ENCODE results near the gene CTSA.

CTSA gene

GRCh38 chr20:45888681-45889080, 2.5 kb upstream of the CTSA start:
- no peak overlapping the region for H3K4me3 ChIP-seq
- no peak for TF ChIP-seq CTCF (IDR thresholded peaks at IDR 0.05)
- H3K27ac ChIP-seq, result no peak overlapping the region
- DNase-seq (ENCODE audit: low spot score), result no peak

DNA sequence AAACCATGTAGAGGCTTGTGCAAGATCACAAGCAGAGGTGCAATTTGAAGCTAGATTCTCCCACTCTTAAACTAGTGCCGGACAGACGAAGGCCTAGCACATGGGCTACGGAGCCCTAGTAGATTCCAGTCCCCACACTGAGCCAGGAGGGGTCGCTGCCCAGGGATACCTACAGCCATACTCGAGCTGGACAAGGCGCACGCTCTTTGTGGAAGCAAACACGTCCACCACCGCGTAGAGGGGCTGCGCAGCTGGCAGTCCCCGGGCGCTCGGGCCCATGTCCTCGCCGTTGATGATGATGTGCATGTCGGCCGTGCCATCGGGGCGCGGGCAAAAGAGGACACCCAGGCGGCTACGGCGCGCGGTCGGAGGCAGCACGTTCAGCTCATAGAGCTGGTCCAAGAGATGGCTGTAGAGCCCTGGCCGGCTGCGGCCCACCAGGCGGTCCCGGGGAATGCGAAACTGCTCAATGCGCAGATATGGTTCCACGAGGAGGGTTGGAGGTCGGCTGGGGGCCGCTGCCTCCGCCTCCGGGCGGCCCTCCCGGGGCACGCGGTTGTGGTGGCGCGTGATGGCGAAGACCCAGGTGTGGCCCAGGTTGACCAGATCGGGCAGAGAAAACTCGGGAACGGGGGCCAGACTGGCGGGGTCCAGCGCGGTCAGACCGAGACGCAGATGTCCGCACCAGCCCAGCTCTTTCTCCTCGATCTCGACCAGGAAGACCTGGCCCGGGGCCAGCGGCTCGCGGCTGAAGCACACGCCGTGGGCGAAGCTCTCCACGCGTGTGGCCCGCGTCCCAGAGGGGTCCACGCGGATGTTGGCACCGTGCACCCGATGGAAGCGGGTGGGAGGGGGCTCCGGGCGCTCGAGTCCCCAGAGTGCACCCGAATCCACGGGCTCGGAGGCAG, 804 bp upstream of the CTSA start:
- Histone ChIP-seq H3K27ac (peak overlapping the region; percentile 71 to 96), H3K4me3 (peak overlapping the region; percentile 95)
- TF ChIP-seq CTCF (IDR thresholded peaks at IDR 0.05), result peak; percentile 62
- DNase-seq (ENCODE audit: low spot score), result no peak

- no peak overlapping the region for H3K27ac ChIP-seq
- no peak for TF ChIP-seq CTCF (IDR thresholded peaks at IDR 0.05)
- DNase-seq (ENCODE audit: low spot score), result no peak
These were observed 1.1 kb downstream of the CTSA start for GRCh38 chr20:45892049-45892825.

GRCh38 chr20:45892828-45893500, 1.8 kb downstream of the CTSA start:
- no peak for TF ChIP-seq CTCF (IDR thresholded peaks at IDR 0.05)
- no peak for DNase-seq (ENCODE audit: low spot score)
- Histone ChIP-seq H3K27ac (no peak overlapping the region), H3K4me3 (no peak overlapping the region)

More at GRCh38 chr20:45892049-45892825, 1.1 kb downstream of the CTSA start:
- peak overlapping the region; percentile 95 for H3K4me3 ChIP-seq

- H3K4me3 ChIP-seq, result no peak overlapping the region
- DNase-seq (ENCODE audit: low spot score), result no peak
- H3K27ac ChIP-seq, result no peak overlapping the region
- TF ChIP-seq CTCF (IDR thresholded peaks at IDR 0.05), result no peak
These were observed 2.7 kb downstream of the CTSA start for GRCh38 chr20:45893831-45894230.

DNA sequence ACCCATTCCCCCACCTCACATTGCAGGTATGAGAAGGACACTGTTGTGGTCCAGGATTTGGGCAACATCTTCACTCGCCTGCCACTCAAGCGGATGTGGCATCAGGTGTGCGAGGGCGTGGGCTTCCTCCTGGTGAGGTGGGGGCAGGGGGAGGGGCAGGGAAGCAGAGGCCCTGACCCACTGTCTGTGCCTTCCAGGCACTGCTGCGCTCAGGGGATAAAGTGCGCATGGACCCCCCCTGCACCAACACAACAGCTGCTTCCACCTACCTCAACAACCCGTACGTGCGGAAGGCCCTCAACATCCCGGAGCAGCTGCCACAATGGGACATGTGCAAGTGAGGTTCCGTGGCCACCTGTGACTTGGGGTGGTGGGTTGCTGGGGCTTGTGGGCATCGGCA, 3.7 kb downstream of the CTSA start:
- TF ChIP-seq CTCF (IDR thresholded peaks at IDR 0.05), result no peak
- Histone ChIP-seq H3K4me3 (no peak overlapping the region), H3K27ac (no peak overlapping the region)
- no peak for DNase-seq (ENCODE audit: low spot score)
